PC-3 (cell line): ENCODE measurements around the gene ZNF784. TPM values are rescaled to one million over a fixed set of nuclear protein-coding genes. Genes with fewer than 3 reads are reported as not detected.

Source experiments
- ATAC-seq: fragments of 200-7000 bp; cut with Tn5 transposase; 2 replicates; pipeline ENCODE4 v1.9.1; 2020; ENCODE audit warnings: mild to moderate bottlenecking, moderate library complexity
- BruUV-seq: library from RNA; stranded (reverse); fragments of 400-500 nt; replicated peaks from 2 replicates; lab custom pipeline; 2021; lab: Mats Ljungman, UMichigan
- CTCF ChIA-PET: fragments of 300-600 bp; sonication (Branson Sonifier 250); formaldehyde crosslinking; loops from one replicate; lab custom pipeline; 2022; ENCODE audit warnings: antibody characterized with exemption; lab: Charles Lee
- POLR2A ChIA-PET: fragments of 300-600 bp; sonication (Branson Sonifier 250); formaldehyde crosslinking; loops from one replicate; lab custom pipeline; 2022; ENCODE audit warnings: antibody characterized with exemption; ENCODE audit not compliant: unreplicated experiment; lab: Charles Lee
- DNase-seq: peaks from one replicate; pipeline ENCODE4 v3.0.0-alpha.2; 2015
- H2AFZ ChIP-seq: fragments of 300-600 bp; sonication (generic); 2 replicates; pipeline ENCODE4 v1.6.0; 2016; ENCODE audit warnings: antibody characterized with exemption, low read length
- H3F3A ChIP-seq: fragments of 300-600 bp; sonication (generic); one replicate; pipeline ENCODE4 v1.6.0; 2017; ENCODE audit warnings: antibody characterized with exemption, low read length, control low read depth, mild to moderate bottlenecking; ENCODE audit not compliant: unreplicated experiment
- H3K27ac ChIP-seq: fragments of 300-600 bp; sonication (generic); 2 replicates; pipeline ENCODE4 v1.5.1; 2016; ENCODE audit warnings: mild to moderate bottlenecking, low read length
- H3K27me3 ChIP-seq: fragments of 300-600 bp; sonication (generic); 2 replicates; pipeline ENCODE4 v1.6.1; 2016; ENCODE audit warnings: low read length, mixed read lengths
- H3K36me3 ChIP-seq: fragments of 300-600 bp; sonication (generic); 2 replicates; pipeline ENCODE4 v1.6.1; 2016; ENCODE audit warnings: low read depth, mixed run types, low read length, mixed read lengths
- H3K4me1 ChIP-seq: fragments of 300-600 bp; sonication (generic); 2 replicates; pipeline ENCODE4 v1.5.1; 2016; ENCODE audit warnings: low read length; ENCODE audit not compliant: insufficient read depth
- H3K4me2 ChIP-seq: fragments of 300-600 bp; sonication (generic); 2 replicates; pipeline ENCODE4 v1.6.0; 2016; ENCODE audit warnings: low read length
- H3K4me3 ChIP-seq: fragments of 300-600 bp; sonication (generic); 2 replicates; pipeline ENCODE4 v1.5.1; 2016; ENCODE audit warnings: mild to moderate bottlenecking, low read length, mixed read lengths
- H3K79me2 ChIP-seq: fragments of 300-600 bp; sonication (generic); 2 replicates; pipeline ENCODE4 v1.6.1; 2017; ENCODE audit warnings: low read length, mixed read lengths
- H3K9ac ChIP-seq: fragments of 300-600 bp; sonication (generic); 2 replicates; pipeline ENCODE4 v1.6.0; 2016; ENCODE audit warnings: mild to moderate bottlenecking, low read length
- H3K9me2 ChIP-seq: fragments of 300-600 bp; sonication (generic); replicated peaks from 2 replicates; pipeline ENCODE4 v1.6.1; 2016; ENCODE audit warnings: mixed run types, low read length, mixed read lengths
- H3K9me3 ChIP-seq: fragments of 300-600 bp; sonication (generic); 2 replicates; pipeline ENCODE4 v1.6.1; 2016; ENCODE audit warnings: low read length, mixed read lengths
- H4K20me1 ChIP-seq: fragments of 300-600 bp; sonication (generic); 2 replicates; pipeline ENCODE4 v1.6.1; 2016; ENCODE audit warnings: low read length, mixed read lengths
- CTCF ChIP-seq: fragments of 300-600 bp; sonication (generic); conservative IDR thresholded peaks from 2 replicates; pipeline ENCODE4 v1.5.1; 2017; ENCODE audit warnings: antibody characterized with exemption, low read depth, mild to moderate bottlenecking, low read length
- EZH2 ChIP-seq: fragments of 300-600 bp; sonication (generic); IDR thresholded peaks from one replicate; pipeline ENCODE4 v1.6.1; 2017; ENCODE audit warnings: antibody characterized with exemption, mild to moderate bottlenecking, low read length; ENCODE audit not compliant: unreplicated experiment
- EZH2phosphoT487 ChIP-seq: fragments of 300-600 bp; sonication (generic); IDR thresholded peaks from 2 replicates; pipeline ENCODE4 v1.6.1; 2018; ENCODE audit warnings: mild to moderate bottlenecking, antibody characterized with exemption, low read length, borderline replicate concordance
- intact Hi-C: fragments of 100-400 bp; cut with micrococcal nuclease; formaldehyde crosslinking; loops from 2 replicates; pipeline ENCODE4 v1.9.0; 2023
- total RNA-seq: library from RNA; depleted of rRNA; stranded (reverse); fragments of >200 nt; gene quantifications from 2 replicates; pipeline ENCODE4 v1.2.3, GENCODE V29; 2014

ZNF784 gene
- total RNA-seq, 1 experiment from 2014 or later: 9.0 TPM

- H3K79me2 ChIP-seq: peaks cover 8% of the 10 kb centered on the region
- no peaks in the 10 kb centered on the region for H3K36me3 ChIP-seq
- no peak for DNase-seq
- no peaks in the 10 kb centered on the region for H3K27me3 ChIP-seq
- H3K27ac ChIP-seq: no peak overlapping the region
- CTCF ChIA-PET: no interaction called here
- no peak overlapping the region for H3K9ac ChIP-seq
- peaks cover 4% of the 10 kb centered on the region; the same call in 1 of the 2 replicates for H4K20me1 ChIP-seq
- POLR2A ChIA-PET: interaction anchor here (0.5 kb wide), 1 partner anchor 8 kb away, joined by 24 read pairs; no protein-coding TSS in a partner anchor
- no peak overlapping the region for H3K4me3 ChIP-seq
- no peak for TF ChIP-seq EZH2phosphoT487
- no peak for TF ChIP-seq EZH2
- TF ChIP-seq CTCF: no peak
- intact Hi-C loops: no loop called here
- BruUV-seq: no TSS peak
- no peaks in the 10 kb centered on the region for H3K9me2 ChIP-seq
- no peak for ATAC-seq
- H3K9me3 ChIP-seq: no peaks in the 10 kb centered on the region
- no peaks in the 10 kb centered on the region for H3F3A ChIP-seq
- no peak overlapping the region for H2AFZ ChIP-seq
- H3K4me2 ChIP-seq: no peak overlapping the region
- peaks cover 10% of the 10 kb centered on the region for H3K4me1 ChIP-seq
Observed at GRCh38 chr19:55626350-55626749, 2.0 kb upstream of the ZNF784 start.

GRCh38 chr19:55625004-55625326, 599 bp upstream of the ZNF784 start:
- TF ChIP-seq EZH2: no peak
- no peak for TF ChIP-seq CTCF
- no peak for TF ChIP-seq EZH2phosphoT487
- Histone ChIP-seq H3K27me3 (no peaks in the 10 kb centered on the region), H3K27ac (peak overlapping the region; percentile 76; the same call in 1 of the 2 replicates), H3K9ac (peak overlapping the region; percentile 87), H3K9me3 (no peaks in the 10 kb centered on the region), H3K4me3 (peak overlapping the region; percentile 71), H3F3A (no peaks in the 10 kb centered on the region), H3K4me1 (peaks cover 10% of the 10 kb centered on the region), H3K9me2 (no peaks in the 10 kb centered on the region), H2AFZ (peak overlapping the region; percentile 92), H3K79me2 (peaks cover 8% of the 10 kb centered on the region), H3K4me2 (peak overlapping the region; percentile 91), H4K20me1 (peaks cover 4% of the 10 kb centered on the region; the same call in 1 of the 2 replicates), H3K36me3 (no peaks in the 10 kb centered on the region)
- POLR2A ChIA-PET: interaction anchor here (0.6 to 1.2 kb wide), 6 partner anchors 8 to 466 kb away, joined by 3 to 6 read pairs (median 4); partner anchors contain the start of genes FIZ1 and U2AF2
- DNase-seq (no peak), ATAC-seq (no peak)
- CTCF ChIA-PET: interaction anchor here (0.5 to 0.7 kb wide), 2 partner anchors 16 to 129 kb away, joined by 3 to 7 read pairs; no protein-coding TSS in a partner anchor
- TSS peak; percentile 67 for BruUV-seq
- intact Hi-C loops: loop anchor here (2.0 kb wide), 1 partner anchor 38 kb away; no protein-coding TSS in a partner anchor

GRCh38 chr19:55623561-55623960, 805 bp downstream of the ZNF784 start:
- DNase-seq: no peak
- TSS peak; percentile 45 for BruUV-seq
- H3F3A ChIP-seq: no peaks in the 10 kb centered on the region
- no peaks in the 10 kb centered on the region for H3K9me2 ChIP-seq
- TF ChIP-seq CTCF: no peak
- no peak for TF ChIP-seq EZH2phosphoT487
- TF ChIP-seq EZH2: no peak
- intact Hi-C loops: no loop called here
- peaks cover 10% of the 10 kb centered on the region for H3K4me1 ChIP-seq
- H2AFZ ChIP-seq: no peak overlapping the region
- H3K36me3 ChIP-seq: no peaks in the 10 kb centered on the region
- no peaks in the 10 kb centered on the region for H3K9me3 ChIP-seq
- peak overlapping the region; percentile 58 for H3K4me2 ChIP-seq
- H3K79me2 ChIP-seq: peaks cover 8% of the 10 kb centered on the region
- peak overlapping the region; percentile 54 for H3K4me3 ChIP-seq
- CTCF ChIA-PET: interaction anchor here (0.8 to 1.0 kb wide), 2 partner anchors 17 to 19 kb away, joined by 4 read pairs; no protein-coding TSS in a partner anchor
- H3K27ac ChIP-seq: no peak overlapping the region
- POLR2A ChIA-PET: interaction anchor here (0.6 to 1.2 kb wide), 2 partner anchors 31 to 173 kb away, joined by 6 to 9 read pairs; partner anchors contain the start of gene U2AF2
- peaks cover 4% of the 10 kb centered on the region; the same call in 1 of the 2 replicates for H4K20me1 ChIP-seq
- H3K27me3 ChIP-seq: no peaks in the 10 kb centered on the region
- ATAC-seq: no peak
- H3K9ac ChIP-seq: no peak overlapping the region
